Astrocyte (in vitro differentiated cells and primary cell): ENCODE results near the gene MTUS2.

Source experiments
- EZH2 ChIP-seq: IDR thresholded peaks from 2 replicates; pipeline ENCODE4 v1.6.1; 2012; ENCODE audit warnings: mild to moderate bottlenecking, low read length, inconsistent platforms; ENCODE audit not compliant: insufficient read depth
- TF ChIP-seq, protein P1 (sequence below): IDR thresholded peaks from 2 replicates; pipeline ENCODE4 v1.5.1; 2011; ENCODE audit warnings: low read depth, mild to moderate bottlenecking, inconsistent platforms, low read length, moderate library complexity; ENCODE audit not compliant: insufficient read depth

DNA sequence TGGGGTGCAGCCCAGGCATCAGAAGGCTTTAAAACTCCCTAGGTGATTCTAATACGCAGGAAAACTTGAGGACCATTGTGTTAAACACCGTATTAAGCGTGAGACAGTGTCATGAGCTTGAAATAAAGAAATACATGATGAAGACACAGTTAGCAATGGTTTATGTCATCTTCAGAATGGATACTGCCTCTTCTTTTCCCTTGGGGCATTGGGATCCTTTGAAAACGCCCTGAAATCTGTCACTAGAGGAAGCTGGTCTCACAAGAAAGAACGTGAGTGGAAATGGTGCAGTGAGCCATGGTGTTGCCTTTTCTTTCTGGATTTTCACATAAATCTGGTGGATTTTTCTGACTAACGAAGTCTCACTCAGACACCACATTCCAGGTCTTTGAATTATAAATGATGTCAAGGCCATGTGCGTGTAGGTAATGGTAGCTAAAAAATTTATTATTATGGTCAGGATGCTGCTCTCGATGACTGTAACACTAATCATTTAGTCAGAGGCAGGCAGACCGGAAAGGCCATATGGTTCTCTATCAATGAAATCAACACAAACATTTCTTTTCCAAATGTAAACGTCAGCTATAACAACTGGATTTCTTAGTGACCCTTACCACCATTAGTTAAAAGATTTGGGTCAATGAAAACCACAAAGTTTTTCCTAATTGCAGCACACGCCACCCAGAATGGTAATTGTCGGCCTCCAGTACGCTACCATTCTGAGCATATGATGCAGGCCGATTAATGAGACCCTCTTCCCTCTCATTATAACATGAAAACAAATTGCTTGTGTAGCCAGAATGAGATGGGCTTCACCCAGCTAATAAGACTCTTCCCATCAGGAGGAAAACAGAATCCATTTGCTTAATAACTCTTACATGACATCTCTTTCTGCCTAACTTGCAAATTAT lies 669.8 kb downstream of the MTUS2 start:
- TF ChIP-seq, protein P1, sequence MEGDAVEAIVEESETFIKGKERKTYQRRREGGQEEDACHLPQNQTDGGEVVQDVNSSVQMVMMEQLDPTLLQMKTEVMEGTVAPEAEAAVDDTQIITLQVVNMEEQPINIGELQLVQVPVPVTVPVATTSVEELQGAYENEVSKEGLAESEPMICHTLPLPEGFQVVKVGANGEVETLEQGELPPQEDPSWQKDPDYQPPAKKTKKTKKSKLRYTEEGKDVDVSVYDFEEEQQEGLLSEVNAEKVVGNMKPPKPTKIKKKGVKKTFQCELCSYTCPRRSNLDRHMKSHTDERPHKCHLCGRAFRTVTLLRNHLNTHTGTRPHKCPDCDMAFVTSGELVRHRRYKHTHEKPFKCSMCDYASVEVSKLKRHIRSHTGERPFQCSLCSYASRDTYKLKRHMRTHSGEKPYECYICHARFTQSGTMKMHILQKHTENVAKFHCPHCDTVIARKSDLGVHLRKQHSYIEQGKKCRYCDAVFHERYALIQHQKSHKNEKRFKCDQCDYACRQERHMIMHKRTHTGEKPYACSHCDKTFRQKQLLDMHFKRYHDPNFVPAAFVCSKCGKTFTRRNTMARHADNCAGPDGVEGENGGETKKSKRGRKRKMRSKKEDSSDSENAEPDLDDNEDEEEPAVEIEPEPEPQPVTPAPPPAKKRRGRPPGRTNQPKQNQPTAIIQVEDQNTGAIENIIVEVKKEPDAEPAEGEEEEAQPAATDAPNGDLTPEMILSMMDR, result no peak
- no peak for TF ChIP-seq EZH2
